GM21526 (cell line): ENCODE data around the gene UROS.

ENCODE experiments used
- ATAC-seq: cut with Tn5 transposase; IDR thresholded peaks from one replicate; pipeline ENCODE4 v1.9.1; 2021; ENCODE audit warnings: moderate library complexity; ENCODE audit not compliant: unreplicated experiment, low FRiP score

The UROS gene

DNA sequence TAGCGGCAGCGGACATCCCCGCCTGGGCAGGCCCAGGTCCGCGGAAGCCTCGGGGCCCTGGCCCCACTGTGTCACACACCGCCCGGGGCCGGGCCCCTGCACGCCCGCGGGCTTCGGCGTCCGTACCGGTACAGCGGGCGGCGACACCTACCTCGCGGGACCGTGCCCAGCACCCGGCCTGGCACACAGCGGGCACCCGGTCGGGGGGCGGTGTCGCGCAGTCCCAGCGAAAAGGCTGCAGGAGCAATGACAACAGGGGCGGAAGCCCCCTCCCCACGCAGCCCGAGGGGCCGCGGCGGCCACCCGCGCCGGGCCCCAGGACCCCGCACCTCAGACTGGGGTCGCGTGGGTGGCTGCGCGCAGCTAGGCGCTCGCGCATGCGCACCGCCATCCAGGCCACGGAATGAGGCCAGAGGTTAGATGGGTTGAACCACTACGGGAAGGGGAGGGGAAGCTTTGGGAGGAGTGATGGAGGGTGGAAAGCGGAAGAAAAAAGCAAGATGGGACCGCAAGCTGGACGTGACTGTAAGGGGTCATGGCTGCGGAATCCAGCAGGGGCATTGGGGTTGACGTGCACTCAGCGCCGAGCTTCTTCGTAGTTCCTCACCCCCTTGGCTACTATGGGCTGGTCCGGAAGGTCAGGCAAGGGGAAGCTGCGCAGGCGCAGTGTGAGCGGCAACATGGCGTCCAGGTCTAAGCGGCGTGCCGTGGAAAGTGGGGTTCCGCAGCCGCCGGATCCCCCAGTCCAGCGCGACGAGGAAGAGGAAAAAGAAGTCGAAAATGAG lies at the start of gene UROS, which contains the start of gene BCCIP:
TSS of gene UROS (minus strand) at position 381 of the 785 bp plus-strand sequence. CDS start 6,759 bp downstream, outside the sequence.
TSS of gene BCCIP (plus strand) at position 669 of the 785 bp plus-strand sequence. CDS start at position 681, 12 bp downstream.
- peak; percentile 74 for ATAC-seq

DNA sequence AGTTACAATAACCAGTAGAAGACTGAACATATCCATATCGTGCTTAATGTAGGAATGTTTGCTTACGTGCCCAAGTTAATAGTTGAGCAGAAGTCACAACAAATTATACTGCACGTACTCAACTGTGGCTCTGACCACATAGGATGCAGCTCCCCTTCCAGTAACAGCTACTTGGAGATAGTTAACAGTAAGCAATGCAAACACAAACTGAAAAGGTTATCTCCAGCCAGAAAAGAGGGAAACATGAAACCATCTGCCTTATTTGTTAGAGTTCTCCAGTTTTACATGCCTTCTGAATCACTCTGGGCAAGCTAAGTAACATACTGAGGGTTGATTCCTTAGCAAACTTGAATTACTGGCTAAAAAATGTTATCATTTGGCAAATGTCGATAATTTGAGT lies 48.3 kb upstream of the UROS start:
- ATAC-seq = no peak

DNA sequence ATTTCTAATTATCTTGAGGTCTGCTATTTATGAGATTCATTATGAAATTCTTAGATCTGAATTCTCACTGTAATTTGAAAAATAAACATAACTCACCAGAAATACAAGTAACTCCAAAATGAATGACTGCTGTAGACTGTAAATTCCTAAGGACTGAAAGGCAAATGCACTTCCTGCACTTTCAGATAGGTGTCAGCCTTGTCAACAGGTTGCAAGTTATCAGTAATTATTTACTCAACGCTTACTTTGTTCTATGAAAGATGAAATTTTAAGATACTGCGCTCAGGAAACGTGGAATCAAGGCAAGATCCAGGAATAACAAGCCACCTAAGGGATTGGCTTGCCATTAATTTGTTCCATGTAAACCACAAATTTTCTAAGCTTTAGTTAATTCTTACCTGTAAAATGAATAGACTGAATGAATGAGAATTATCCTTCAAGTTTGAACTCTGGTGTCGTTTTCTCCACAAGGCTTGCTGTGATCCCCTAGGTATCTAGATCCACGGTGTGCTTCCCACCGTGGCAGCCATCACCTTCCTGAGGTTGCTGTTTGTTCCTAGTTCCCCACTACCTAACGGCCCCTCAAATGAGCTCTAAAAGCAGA lies 45.4 kb upstream of the UROS start:
- ATAC-seq = no peak

DNA sequence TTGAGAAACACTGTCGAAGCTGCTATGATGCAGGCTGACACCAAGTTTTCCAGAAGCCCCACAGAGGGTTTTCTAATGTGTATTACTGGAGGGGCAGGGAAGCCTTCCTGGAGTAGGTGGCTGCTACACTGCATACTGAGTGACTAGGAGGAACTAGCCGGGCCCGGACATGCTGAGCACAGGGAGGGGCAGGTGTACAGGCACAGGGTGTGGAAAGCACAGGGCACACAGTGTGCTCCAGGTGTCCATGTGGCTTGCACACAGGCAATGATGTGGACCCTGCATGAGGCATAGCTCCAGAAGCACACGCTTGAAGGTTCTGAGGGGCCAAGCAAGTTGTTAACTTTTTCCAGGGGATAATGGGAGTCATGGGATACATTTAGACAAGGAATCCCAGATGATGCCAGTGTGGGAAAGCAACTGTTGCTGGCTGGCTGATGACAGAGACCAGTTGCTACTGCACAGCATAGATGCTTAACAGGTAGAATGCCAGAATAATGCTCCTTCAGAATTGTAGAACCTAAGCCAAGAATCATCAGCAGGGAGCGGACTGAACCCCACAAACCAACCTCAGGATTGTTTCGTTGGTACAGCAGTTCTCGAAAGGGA lies 43.5 kb upstream of the UROS start:
- ATAC-seq = no peak

DNA sequence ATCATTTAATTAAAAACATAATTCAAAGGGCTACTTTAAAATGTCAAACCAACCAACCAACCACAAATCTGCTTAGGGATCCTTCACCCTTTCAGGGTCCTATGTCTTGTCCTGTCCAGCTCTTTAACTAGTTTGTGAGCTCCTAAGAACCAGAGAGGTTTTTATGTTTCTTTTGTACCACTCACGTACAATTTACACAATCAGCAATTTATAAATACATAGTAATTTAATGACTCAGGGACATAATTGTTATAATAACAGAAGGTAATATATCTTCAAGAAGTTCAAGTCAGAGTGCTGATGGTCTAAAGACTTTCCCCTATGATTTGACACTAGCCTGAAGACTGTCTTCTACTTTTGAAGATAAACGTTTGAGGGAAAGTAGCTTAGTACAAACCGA lies 42.1 kb upstream of the UROS start:
- ATAC-seq = no peak

DNA sequence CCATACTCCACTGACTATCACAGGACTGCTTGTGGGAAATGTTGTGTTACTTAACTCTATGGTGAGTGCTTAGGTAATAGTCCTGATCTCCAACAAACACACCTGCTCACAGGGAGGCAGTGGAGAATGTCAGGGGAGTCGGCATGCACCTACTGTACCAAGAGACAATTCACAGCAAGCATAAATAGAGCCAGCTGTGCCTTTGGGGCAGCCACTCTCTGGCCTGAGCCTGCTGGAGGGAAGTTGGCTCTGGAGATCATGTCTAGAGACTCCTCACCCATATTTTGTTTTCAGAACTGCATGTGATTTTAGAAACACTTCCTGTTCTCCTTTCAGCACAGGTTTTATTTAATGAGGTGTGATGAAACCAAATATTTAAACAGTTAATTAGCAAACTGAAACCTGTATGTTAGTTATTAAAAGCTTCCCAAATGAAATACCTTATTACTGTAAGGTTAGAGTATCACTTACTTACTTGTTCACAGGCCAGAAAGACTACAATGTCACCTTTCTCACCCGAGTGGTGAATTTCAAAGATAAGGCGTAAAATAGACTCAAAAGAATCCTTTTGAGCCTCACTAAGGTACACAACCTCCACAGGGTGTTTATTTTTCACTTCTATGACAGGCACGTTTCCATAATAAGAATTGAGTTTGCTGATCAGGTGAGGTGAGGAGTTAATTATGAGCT lies 36.2 kb upstream of the UROS start:
- no peak for ATAC-seq

DNA sequence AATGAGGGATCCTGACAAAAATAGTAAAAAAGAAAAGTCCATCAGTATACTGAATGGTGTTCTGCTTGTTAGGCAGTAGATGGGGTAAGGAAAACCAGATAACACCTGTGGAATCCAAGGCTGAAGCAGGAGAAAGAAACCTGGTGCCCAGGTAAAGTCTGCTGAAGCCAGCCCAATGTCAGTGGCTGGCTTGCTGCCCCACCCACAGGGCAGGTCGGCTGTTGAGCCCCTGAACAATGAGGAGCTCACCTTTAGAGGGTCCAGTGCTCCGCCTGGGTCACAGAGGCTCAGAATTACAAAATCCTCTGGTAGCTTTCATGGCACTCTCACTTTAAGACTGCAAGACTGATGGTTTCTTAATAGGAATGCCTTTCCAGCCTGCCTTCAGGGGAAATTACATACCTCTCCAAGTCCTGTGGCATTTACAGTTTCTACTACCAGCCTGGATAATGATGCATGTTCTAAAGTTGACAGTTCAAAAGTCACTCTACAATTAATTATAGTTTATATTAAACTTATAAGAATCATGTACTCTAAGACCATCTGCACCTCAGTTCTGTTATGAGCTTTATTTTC lies 34.2 kb upstream of the UROS start:
- ATAC-seq = no peak

DNA sequence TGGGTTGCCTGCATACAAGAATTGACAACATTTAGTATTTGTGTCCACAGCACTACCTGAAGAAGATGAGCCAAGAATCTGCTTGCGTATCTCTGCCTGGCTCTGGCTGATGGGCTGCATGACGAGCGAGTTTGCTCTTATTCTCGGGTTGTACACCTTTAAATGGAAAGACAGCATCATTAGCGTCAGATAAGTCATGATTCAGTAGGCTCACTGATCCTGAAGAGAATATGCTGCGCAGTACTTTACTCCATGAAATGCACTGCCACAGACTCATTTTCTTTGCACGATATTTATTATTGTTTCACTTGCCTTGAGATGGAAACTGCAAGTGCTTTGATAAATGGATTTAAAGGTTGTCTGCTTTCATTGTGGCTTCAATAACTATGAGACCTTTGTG lies 29.4 kb upstream of the UROS start:
- ATAC-seq = no peak

DNA sequence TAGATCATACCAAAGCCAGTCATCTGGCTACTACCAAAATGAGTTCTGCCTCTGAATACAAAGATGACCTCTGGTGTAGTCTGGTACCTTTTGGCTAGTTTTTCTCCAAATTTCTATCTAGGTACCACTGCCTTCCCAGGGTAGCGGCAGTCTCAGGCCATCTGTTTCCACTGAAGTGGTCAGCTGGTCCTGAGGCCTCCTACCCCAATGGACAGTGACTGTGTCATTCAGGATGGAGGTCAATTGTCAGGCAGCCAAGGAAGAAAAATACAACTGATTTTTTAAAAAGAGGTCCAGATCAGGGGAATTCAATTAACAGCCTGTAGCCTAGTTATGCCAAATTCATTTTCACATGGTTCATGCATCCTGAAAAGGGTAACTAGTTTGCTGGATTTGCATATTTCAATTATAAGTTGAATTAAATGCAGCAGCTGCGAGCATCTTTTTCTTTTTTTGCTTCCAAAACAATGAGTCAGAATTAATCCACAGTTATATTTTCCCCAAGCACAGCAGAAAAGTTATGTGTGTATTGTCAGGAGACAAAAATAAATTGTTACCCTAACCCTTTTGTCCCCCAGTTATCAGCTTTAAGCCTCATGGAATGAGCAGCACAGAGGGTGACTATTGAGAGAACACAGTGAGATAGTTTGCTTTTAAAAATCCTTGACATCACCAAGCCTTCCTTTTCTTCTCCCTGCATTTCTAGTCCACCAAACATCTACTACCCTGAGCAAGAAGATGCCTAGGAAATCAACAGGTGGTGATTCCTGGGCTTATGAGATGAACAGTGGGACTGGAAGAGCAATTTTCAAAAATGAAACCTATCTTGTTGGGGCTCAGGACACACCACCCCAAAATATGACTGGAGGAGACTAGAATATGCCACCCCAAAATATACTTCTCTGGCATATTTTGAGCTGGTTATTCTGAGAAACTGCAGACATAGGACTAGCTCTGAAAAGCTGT lies 28.0 kb upstream of the UROS start:
- no peak for ATAC-seq

DNA sequence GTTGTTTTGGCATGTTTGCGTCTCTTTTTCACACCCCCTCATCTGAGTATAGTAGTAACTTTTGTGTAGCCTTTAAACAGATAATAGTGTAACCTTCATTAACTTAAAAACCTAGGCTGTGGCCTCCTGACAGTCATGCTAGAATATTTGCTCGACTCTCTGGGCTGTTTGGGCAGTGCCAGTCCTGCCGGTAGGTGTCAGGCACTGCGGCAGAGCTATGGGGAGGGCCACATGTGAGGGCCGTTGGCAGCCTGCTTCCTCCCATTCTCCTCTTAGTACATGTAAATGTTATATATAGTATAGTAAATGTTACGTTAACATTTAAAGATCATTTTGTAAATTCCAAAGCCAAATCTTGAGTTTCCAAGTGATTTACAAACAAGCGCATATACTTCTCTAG lies 26.4 kb upstream of the UROS start:
- no peak for ATAC-seq

DNA sequence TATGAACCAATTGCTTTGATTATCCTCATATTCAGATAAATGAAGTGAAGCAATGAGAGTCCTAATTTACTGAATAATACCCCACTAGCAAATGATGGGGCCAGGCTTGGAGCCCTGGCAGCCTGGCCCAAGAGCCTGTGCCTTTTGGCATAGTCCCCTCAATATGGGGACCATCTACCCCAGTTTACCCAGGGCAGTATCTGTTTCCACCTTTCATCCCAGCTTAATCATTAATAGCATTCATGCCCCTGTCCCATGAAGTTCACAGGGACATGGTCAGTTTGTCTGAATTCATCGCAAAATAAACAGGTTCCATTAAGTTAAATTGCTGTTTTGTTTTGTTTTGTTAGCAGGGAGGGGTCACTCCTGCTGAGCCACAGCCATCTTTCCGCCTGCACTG lies 25.8 kb upstream of the UROS start:
- ATAC-seq = no peak

DNA sequence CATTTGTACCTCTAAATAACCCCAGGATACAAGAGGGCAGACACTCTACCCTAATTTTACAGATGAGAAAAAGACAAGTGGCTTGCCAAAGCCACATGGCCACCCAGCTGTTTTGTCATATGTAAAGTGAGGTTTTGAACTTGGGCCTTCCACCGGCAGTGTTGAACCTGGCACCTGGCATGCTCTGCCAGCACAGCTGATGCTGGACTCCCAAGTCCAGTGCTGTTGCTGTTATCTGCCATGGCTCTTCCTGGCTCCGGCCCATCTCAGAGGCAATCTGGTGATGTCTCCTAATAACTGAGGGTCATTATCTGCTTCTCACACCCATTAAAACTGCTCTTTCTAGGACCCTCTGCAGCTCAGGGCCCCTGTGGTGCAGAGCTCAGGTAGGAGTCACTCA lies 25.3 kb upstream of the UROS start:
- no peak for ATAC-seq

DNA sequence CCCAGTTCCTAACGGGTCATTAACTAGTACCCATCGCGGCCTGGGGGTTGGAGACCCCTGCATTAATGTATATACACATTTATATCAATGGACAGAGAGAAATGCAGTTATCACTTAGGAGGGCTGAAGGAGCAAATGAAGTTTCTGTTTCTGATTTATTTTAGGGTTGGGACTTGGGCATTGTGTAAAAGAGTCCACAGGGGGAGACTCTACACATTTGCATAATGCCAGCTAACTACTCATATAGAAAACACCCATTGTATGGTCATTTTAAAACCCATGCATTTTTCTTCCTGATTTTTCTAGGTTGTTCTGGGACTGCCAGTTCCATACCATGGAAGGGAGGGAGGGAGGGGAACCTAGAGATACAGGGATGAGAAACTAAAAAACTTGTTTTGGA lies 23.8 kb upstream of the UROS start:
- ATAC-seq = no peak

DNA sequence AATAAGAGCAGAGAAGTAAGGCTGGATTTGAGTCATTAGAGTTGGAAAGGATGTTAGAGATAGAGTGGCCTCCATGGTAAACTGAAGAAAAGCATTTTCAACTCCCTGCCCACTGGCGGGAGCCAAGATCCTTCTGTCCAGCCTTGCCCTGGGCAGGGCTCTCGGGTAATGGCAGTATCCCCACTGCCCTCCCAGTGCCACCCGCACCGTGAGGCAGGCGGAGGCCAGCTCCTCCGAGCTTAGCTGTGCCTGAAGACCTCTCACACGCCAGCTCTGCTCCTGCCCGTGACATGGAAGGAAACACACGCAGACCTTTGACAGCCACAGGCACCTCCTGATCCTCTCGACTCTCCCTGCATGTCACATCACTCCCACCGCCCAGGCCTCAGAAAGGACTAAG lies 22.6 kb upstream of the UROS start:
- ATAC-seq = no peak

DNA sequence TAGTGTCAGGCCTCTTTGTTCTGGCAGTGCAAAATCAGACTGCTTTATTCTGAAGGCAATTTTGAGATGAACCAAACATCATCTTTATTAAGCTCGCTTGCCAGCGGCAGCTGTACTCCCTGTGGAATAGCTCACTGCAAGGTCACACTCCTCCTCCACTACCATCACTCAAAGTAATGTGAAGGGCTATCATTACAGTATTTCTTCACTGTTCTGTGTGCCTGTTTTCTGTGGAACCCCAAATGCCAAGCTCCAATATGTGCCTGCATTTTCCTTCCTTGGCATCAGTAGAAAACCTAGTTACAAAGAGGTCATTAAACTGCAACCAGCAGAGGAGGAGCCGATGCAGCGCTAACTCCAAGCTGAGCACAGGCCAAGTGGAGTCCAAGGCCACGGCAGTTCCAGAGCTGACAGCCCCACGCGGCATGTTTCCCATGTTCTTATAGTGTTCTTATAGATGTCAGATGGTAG lies 21.7 kb upstream of the UROS start:
- ATAC-seq = no peak

DNA sequence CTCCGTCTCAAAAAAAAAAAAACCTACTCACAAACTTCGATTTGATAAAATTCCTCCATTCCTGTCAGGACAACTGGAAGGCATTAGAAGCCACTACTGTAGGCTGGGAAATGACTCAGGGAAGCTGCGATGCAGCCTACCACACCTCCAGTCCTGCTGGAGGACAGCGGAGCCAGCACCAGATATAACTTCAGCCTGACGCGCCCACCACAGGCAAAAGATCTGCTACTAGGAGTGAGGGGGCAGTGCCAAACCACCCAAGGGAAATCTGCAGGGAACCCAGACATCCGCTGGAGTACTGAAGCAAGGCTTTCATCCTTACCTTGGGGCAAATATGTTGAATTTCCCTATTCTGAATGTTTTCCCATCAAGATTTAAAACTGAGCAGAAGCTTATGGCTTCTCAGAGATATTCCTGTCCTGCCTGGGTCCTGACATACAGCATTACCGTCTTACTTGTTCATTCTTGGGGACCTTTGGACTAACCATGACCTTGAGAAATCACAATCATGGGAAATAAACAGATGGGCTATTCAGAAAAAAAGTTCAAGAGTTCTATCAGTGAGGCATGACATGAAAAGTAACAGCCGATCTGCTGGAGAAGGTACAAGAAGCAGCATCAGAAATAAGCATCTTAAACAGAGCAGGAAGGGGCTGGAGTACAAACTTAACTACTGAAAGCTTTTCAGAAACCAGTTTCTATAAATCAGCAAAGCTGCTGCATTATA lies 20.7 kb upstream of the UROS start:
- ATAC-seq = no peak

DNA sequence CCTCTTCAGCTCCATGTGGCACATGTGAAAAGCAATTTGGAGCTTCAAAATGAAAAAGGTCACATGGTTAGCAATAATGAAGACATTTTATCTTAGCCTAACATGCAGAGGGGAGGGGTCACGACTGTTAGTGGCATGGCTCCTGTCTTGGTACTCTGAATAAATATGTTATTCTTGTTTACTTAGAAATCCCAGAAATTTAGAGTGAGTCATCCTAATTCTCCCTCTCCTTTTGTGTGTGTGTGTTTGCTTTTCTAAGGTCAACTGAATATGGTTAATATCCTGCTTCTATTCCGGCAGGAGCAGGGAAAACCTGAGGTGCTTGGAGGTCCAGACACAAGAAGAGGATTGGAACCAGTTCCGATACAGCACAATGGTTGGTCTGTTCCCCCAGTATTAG lies 17.9 kb upstream of the UROS start:
- no peak for ATAC-seq

DNA sequence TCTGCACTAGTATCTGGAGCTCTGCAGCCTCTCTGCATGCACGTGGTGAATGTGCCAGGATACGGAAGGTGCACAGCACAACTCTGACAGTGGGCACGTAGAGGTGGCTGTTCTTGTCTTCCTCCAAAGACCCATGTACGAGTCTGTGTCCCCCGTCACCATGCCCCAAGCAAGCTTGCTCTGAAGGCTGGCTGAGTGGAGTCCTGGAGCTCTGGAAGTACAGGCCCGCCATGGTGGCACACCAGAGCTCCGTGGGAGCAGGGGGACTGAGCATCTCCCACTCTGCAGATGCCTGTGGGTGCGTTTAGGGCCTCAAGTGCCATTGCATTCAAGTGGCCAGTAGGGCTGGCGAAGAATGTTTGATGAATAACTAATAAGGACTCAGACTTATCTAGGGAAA lies 17.3 kb upstream of the UROS start:
- no peak for ATAC-seq
